ENCODE measurements around the gene ZNF710. TPM values are rescaled to one million over a fixed set of nuclear protein-coding genes. Genes with fewer than 3 reads are reported as not detected.
A peak's percentile ranks its signal among the peaks of the same experiment; 100 is the strongest.

ZNF710 gene
- total RNA-seq, 4 donors from 2014 or later: 6.6 to 13.8 (median 10.1) TPM

GRCh38 chr15:90062462-90062932 is 61.4 kb downstream of the ZNF710 start:
- Histone ChIP-seq H3K9me3 (no peaks in the 10 kb centered on the region), H3K4me3 (no peak overlapping the region), H3K27me3 (no peaks in the 10 kb centered on the region), H3K36me3 (peaks cover 0 to 7% (median 6%) of the 10 kb centered on the region in 4 donors), H3K27ac (replicated peaks in 1 of 4) (peak overlapping the region; percentile 58 to 86 (median 80)), H3K4me1 (peaks cover 62 to 74% (median 69%) of the 10 kb centered on the region in 4 donors)
- intact Hi-C loops (cut with DNase I): no loop called here
- DNase-seq (ENCODE audit: extremely low spot score): no peak
- no peak for TF ChIP-seq EP300 (IDR thresholded peaks at IDR 0.05)
- TF ChIP-seq POLR2A (IDR thresholded peaks at IDR 0.05; ENCODE audit: low read depth): no peak
- no peak for TF ChIP-seq CTCF (IDR thresholded peaks at IDR 0.05)
- TF ChIP-seq POLR2AphosphoS5 (IDR thresholded peaks at IDR 0.05): no peak
- WGBS: 75% methylated on average over 16 of the region's 16 CpGs

- H3K36me3 ChIP-seq: peaks cover 0 to 14% (median 12%) of the 10 kb centered on the region in 4 donors
- DNase-seq (ENCODE audit: extremely low spot score): no peak
- TF ChIP-seq POLR2A (IDR thresholded peaks at IDR 0.05; ENCODE audit: low read depth) (no peak), POLR2AphosphoS5 (IDR thresholded peaks at IDR 0.05) (no peak), CTCF (IDR thresholded peaks at IDR 0.05) (no peak), EP300 (IDR thresholded peaks at IDR 0.05) (no peak)
- 77% methylated on average over 13 of the region's 20 CpGs for WGBS
- peak overlapping the region; percentile 58 to 86 (median 80) for H3K27ac ChIP-seq (replicated peaks in 1 of 4)
- peaks cover 62 to 70% (median 68%) of the 10 kb centered on the region in 4 donors for H3K4me1 ChIP-seq
- intact Hi-C loops (cut with DNase I): no loop called here
- no peaks in the 10 kb centered on the region for H3K27me3 ChIP-seq
- H3K4me3 ChIP-seq: no peak overlapping the region
- no peaks in the 10 kb centered on the region for H3K9me3 ChIP-seq
These were observed 62.0 kb downstream of the ZNF710 start for GRCh38 chr15:90062973-90063769.

GRCh38 chr15:90063770-90064247 is 62.7 kb downstream of the ZNF710 start:
- no peak for TF ChIP-seq EP300 (IDR thresholded peaks at IDR 0.05)
- no peak for TF ChIP-seq POLR2A (IDR thresholded peaks at IDR 0.05; ENCODE audit: low read depth)
- peak in 1 of 2 donors; percentile 61 for TF ChIP-seq POLR2AphosphoS5 (IDR thresholded peaks at IDR 0.05)
- no peak for TF ChIP-seq CTCF (IDR thresholded peaks at IDR 0.05)
- H3K4me3 ChIP-seq: no peak overlapping the region
- no peak for DNase-seq (ENCODE audit: extremely low spot score)
- no peaks in the 10 kb centered on the region for H3K9me3 ChIP-seq
- intact Hi-C loops (cut with DNase I): no loop called here
- WGBS: 82% methylated on average over 11 of the region's 11 CpGs
- H3K27ac ChIP-seq (replicated peaks in 1 of 4): peak overlapping the region; percentile 58 to 86 (median 80)
- no peaks in the 10 kb centered on the region for H3K27me3 ChIP-seq
- peaks cover 62 to 70% (median 68%) of the 10 kb centered on the region in 4 donors for H3K4me1 ChIP-seq
- H3K36me3 ChIP-seq: peaks cover 0 to 20% (median 17%) of the 10 kb centered on the region in 4 donors

GRCh38 chr15:90064911-90065681 is 64.0 kb downstream of the ZNF710 start:
- DNase-seq (ENCODE audit: extremely low spot score): no peak
- WGBS: 29% methylated on average over 25 of the region's 30 CpGs
- peak in 1 of 3 experiments; percentile 5 for TF ChIP-seq CTCF (IDR thresholded peaks at IDR 0.05)
- TF ChIP-seq EP300 (IDR thresholded peaks at IDR 0.05): no peak
- peak; percentile 35 for TF ChIP-seq POLR2AphosphoS5 (IDR thresholded peaks at IDR 0.05)
- no peak for TF ChIP-seq POLR2A (IDR thresholded peaks at IDR 0.05; ENCODE audit: low read depth)
- peaks cover 52 to 59% (median 57%) of the 10 kb centered on the region in 4 donors for H3K4me1 ChIP-seq
- H3K27me3 ChIP-seq: no peaks in the 10 kb centered on the region
- peak overlapping the region in 2 of 4 donors; percentile 9 to 22 for H3K4me3 ChIP-seq
- intact Hi-C loops (cut with DNase I): loop anchor here (5.0 kb wide), 1 partner anchor 63 kb away; the partner anchor contains the start of gene ZNF710
- peaks cover 0 to 25% (median 18%) of the 10 kb centered on the region in 4 donors for H3K36me3 ChIP-seq
- H3K9me3 ChIP-seq: no peaks in the 10 kb centered on the region
- peak overlapping the region; percentile 77 to 86 (median 81) for H3K27ac ChIP-seq (replicated peaks in 1 of 4)

Measured in esophagus muscularis mucosa (tissue), 4 donors.